Heart right ventricle (tissue), 16 donors: ENCODE measurements around the gene KRT76. TPM values are rescaled to one million over a fixed set of nuclear protein-coding genes. Genes with fewer than 3 reads are reported as not detected.

Experiments used
- ATAC-seq, 8 donors: fragments of 200-7000 bp; cut with Tn5 transposase; one replicate each; pipeline ENCODE4 v1.9.1; 2020; ENCODE audit warnings: mild to moderate bottlenecking in 8 of 8, moderate library complexity in 8 of 8, moderate number of reproducible peaks in 1 of 8
- DNase-seq, 2 donors: peaks; one replicate each; pipeline ENCODE4 v3.0.0-alpha.2; 2020
- H3K27ac ChIP-seq, 10 donors: fragments of 200-600 bp; sonication (generic) in 2 of 10; one replicate each; pipeline versions ENCODE4 v1.5.0 to v1.8.0; 2020 to 2022; ENCODE audit warnings: mild to moderate bottlenecking in 3 of 10
- H3K27me3 ChIP-seq, 7 donors: fragments of 200-600 bp; one replicate each; pipeline ENCODE4 v1.8.0; 2021 to 2022; ENCODE audit warnings: mild to moderate bottlenecking in 2 of 7
- H3K36me3 ChIP-seq, 9 donors: fragments of 200-600 bp; sonication (generic) in 1 of 9; one replicate each; pipeline versions ENCODE4 v1.5.0 to v1.8.0; 2020 to 2022; ENCODE audit warnings: mild to moderate bottlenecking in 2 of 9
- H3K4me1 ChIP-seq, 9 donors: fragments of 200-600 bp; sonication (generic) in 1 of 9; one replicate each; pipeline versions ENCODE4 v1.5.0 to v1.8.0; 2020 to 2022; ENCODE audit warnings: mild to moderate bottlenecking in 4 of 9
- H3K4me3 ChIP-seq, 10 donors: fragments of 200-600 bp; sonication (generic) in 2 of 10; one replicate each; pipeline versions ENCODE4 v1.5.0 to v1.8.0; 2020 to 2022; ENCODE audit warnings: mild to moderate bottlenecking in 7 of 10, moderate library complexity in 2 of 10
- H3K9me3 ChIP-seq, 11 donors: fragments of 200-600 bp in 10 of 11; sonication (generic) in 2 of 11; one replicate each; pipeline versions ENCODE4 v1.5.0 to v1.8.0; 2013 to 2022; ENCODE audit warnings: mild to moderate bottlenecking in 2 of 11, control low read depth in 1 of 11, moderate library complexity in 1 of 11
- CTCF ChIP-seq, 9 donors: fragments of 200-600 bp; sonication (generic) in 2 of 9; IDR thresholded peaks; one replicate each; pipeline versions ENCODE4 v1.5.0 to v1.8.0; 2021 to 2022; ENCODE audit warnings: antibody characterized with exemption in 9 of 9, mild to moderate bottlenecking in 5 of 9, moderate library complexity in 1 of 9
- WGBS, 2 donors: extraction: QIAGEN DNeasy Blood & Tissue Kit; methylation state at CpG; one replicate each; pipeline ENCODE4 v1.1.7; 2013; ENCODE audit warnings: inconsistent platforms in 1 of 2; 5-methylcytosine and 5-hydroxymethylcytosine counted together
- intact Hi-C, 10 donors: fragments of 100-400 bp; cut with DNase I; formaldehyde crosslinking; loops; one replicate each; pipeline versions ENCODE4 v1.11.1 to v1.14.2; 2022
- polyA plus RNA-seq, 2 donors: library from polyadenylated mRNA; stranded (reverse); fragments of 200-250 nt; gene quantifications; one replicate each; pipeline ENCODE4 v1.2.3, GENCODE V29; 2013
- total RNA-seq, 10 donors: library from RNA; stranded (reverse); fragmentation: NEBNext Ultra II Directional in 3 of 10; extraction: Animal tissue kit (Norgen Biotek cat#: 25700) in 3 of 10; gene quantifications; one replicate each; pipeline versions ENCODE4 v1.2.1 to v1.2.4, GENCODE V29; 2021 to 2023
- donor health status: Arrhythmogenic right ventricular cardiomyopathy.
- donor health status: ischemic (EF 13 %, LVEDD 7.1; RV severe dilation, severe dysfunction).
- donor health status: healthy with polysubstance abuse.
- donor health status: DM: no; HTN: yes; CAD: no.
- donor health status: DM: no; HTN: no; CAD: no.
- donor health status: ischemic (EF 25% LVEDD 6.9; RV normal size, moderate dysfunction).
- donor health status: ischemic (EF 25% LVEDD 5.7; RV mildly dilated, moderate dysfunction).
- donor health status: healthy.
- donor health status: DM: yes; HTN: yes; CAD: no.
- donor health status: Ischemic cardiomyopathy.
- donor health status: ischemic (EF 35%, LVEDD 5.7; RV mildly dilated, moderate dysfunction).
- donor health status: nonischemic (EF 11% LVEDD 7.7; RV severe dilation, severe dysfunction).
- donor health status: DM: yes; HTN: yes; CAD: no.
- donor health status: PGD.
- donor health status: ischemic (EF 29% LVEDD 5.4; RV normal size, mild dysfunction).
- donor health status: nonischemic (EF 23%, LVEDD 6.1; RV moderate dilation, normal function).

Gene KRT76
- total and polyA plus RNA-seq, 12 donors = not detected

GRCh38 chr12:52767020-52767379 lies 10.1 kb downstream of the KRT76 start:
- intact Hi-C loops = no loop called here
- H3K36me3 ChIP-seq = no peaks in the 10 kb centered on the region
- ATAC-seq = no peak
- TF ChIP-seq CTCF (IDR thresholded peaks at IDR 0.05) = no peak
- no peak for DNase-seq
- H3K9me3 ChIP-seq = peaks cover 0 to 4% (median 0%) of the 10 kb centered on the region in 11 donors
- peaks cover 0 to 13% (median 0%) of the 10 kb centered on the region in 7 donors for H3K27me3 ChIP-seq
- no peak overlapping the region for H3K27ac ChIP-seq
- 74 to 86% methylated on average over 1 of the region's 1 CpG for WGBS, 2 donors
- H3K4me3 ChIP-seq = no peak overlapping the region
- H3K4me1 ChIP-seq = no peaks in the 10 kb centered on the region

GRCh38 chr12:52766351-52767019 lies 10.7 kb downstream of the KRT76 start:
- no peak for DNase-seq
- Histone ChIP-seq H3K27me3 (peaks cover 0 to 12% (median 0%) of the 10 kb centered on the region in 7 donors), H3K4me3 (no peak overlapping the region), H3K27ac (no peak overlapping the region), H3K4me1 (no peaks in the 10 kb centered on the region), H3K36me3 (no peaks in the 10 kb centered on the region), H3K9me3 (peaks cover 0 to 9% (median under 1%) of the 10 kb centered on the region in 11 donors)
- no peak for ATAC-seq
- WGBS, 2 donors = 85 to 91% methylated on average over 5 of the region's 5 CpGs
- intact Hi-C loops = no loop called here
- no peak for TF ChIP-seq CTCF (IDR thresholded peaks at IDR 0.05)

GRCh38 chr12:52765702-52766101 lies 11.4 kb downstream of the KRT76 start:
- no peaks in the 10 kb centered on the region for H3K36me3 ChIP-seq
- H3K27me3 ChIP-seq = peaks cover 0 to 11% (median 0%) of the 10 kb centered on the region in 7 donors
- DNase-seq (no peak), ATAC-seq (no peak)
- peaks cover 0 to 17% (median 3%) of the 10 kb centered on the region in 11 donors for H3K9me3 ChIP-seq
- TF ChIP-seq CTCF (IDR thresholded peaks at IDR 0.05) = no peak
- no peaks in the 10 kb centered on the region for H3K4me1 ChIP-seq
- intact Hi-C loops = no loop called here
- no peak overlapping the region for H3K4me3 ChIP-seq
- 50 to 60% methylated on average over 1 of the region's 1 CpG for WGBS, 2 donors
- H3K27ac ChIP-seq = no peak overlapping the region

- Histone ChIP-seq H3K27ac (no peak overlapping the region), H3K9me3 (peaks cover 0 to 25% (median 7%) of the 10 kb centered on the region in 11 donors), H3K36me3 (no peaks in the 10 kb centered on the region), H3K27me3 (peaks cover 0 to 9% (median 0%) of the 10 kb centered on the region in 7 donors), H3K4me1 (no peaks in the 10 kb centered on the region), H3K4me3 (no peak overlapping the region)
- ATAC-seq = no peak
- DNase-seq = no peak
- 67 to 78% methylated on average over 2 of the region's 2 CpGs for WGBS, 2 donors
- intact Hi-C loops = no loop called here
- TF ChIP-seq CTCF (IDR thresholded peaks at IDR 0.05) = no peak
These were observed 13.2 kb downstream of the KRT76 start for GRCh38 chr12:52763991-52764390.
